GM21381 (cell line): ENCODE results near the gene FAM3C.
"Not testable (repeated sequence)": the region's sequence is repeated elsewhere in the genome, so short reads cannot be mapped to it uniquely, and the experiment has no call there.

Experiments
- ATAC-seq: cut with Tn5 transposase; IDR thresholded peaks from one replicate; pipeline ENCODE4 v1.9.1; 2021; ENCODE audit warnings: mild to moderate bottlenecking, moderate library complexity; ENCODE audit not compliant: unreplicated experiment

Gene FAM3C, protein sequence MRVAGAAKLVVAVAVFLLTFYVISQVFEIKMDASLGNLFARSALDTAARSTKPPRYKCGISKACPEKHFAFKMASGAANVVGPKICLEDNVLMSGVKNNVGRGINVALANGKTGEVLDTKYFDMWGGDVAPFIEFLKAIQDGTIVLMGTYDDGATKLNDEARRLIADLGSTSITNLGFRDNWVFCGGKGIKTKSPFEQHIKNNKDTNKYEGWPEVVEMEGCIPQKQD

DNA sequence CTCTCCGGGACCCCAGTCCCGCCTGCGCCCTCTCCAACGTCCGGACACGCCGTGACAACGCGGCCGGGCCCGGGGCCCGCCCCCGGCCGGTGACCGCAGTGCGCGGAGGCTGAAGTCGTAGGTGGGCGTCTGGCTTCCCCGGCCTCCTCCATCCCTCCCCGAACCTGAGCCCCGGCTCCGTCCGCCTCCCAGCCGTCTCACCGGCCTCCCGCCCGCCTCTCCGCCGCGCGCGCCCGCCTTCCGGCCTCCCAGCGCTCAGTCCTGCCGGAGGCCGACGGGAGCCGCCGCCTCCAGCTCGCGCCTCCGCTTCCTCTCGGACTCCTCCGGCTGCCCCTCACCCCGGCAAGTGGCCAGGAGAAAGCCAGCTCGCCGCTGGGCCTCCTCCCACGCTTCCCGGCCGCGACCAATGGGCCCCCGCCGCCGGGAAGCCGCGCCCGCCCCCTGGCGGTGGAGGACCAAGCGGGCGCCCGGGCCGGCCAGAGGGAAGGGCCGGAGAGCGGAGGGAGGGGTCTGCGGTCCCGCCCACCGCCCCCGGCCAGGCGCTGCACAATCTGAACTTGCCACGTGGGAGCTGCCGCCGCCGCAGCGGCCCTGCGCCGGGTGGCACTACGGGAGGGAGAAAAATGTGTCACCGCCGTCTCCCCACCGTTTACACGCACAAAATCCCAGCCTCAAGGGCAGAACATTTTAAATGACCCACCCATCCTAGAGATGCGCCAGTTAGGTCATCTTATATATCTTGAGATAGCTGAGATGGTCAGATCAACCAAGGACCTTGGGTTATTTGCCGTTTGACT is at the start of gene FAM3C:
Gene FAM3C, minus strand, starts transcription at position 348 of the 797 bp plus-strand sequence. CDS start 13,339 bp downstream, outside the sequence.
- ATAC-seq, result peak; percentile 73

DNA sequence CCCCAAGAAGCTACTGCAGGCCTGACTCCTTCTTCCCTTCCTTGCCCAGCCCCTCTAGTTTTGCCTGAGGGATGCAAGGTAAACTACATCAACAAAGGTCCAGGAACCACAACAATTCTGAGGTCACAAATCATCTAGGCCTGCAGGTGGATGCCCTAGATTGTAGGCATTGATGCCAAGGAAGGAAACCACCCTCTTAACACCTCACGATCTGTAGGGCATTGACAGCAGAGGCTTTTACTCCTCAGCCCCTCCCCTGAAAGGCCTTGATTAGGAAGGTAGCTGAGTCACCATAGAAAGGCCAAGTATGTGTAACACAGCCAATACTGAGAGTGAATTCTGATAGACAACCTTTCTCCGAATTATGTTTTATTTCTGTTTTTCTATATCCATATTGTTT is 46.7 kb upstream of the FAM3C start:
- ATAC-seq, result no peak

DNA sequence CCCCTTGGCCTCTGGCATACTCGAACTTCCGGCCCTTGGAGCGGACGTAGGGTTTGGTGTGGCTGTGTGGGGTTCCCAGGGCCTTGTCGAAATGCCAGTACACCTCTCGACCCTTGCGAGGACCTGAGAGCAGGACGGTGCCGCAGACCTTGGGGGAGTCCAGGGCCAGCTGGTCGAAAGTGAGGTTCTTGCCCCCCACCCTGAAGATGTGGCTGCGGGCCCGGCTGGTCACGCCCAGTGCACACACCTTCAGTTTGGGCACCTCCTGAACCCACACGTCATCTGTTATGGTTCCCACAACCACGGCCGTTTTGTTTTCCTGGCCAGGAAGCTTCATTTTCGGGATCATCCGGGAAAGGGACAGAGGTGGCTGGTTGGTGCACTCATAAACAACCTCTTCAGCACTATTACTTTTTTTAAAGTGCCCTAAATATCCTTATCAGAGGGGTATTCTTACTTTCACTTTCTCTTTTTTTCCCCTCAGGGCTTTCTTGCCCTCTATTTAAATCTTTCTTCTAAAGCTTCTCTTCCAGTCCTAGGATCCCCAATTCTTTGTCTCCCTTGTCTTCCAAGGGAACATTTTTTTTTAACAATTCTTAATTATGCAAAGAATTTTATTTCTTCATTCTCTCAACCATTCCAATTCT is 44.9 kb upstream of the FAM3C start:
- ATAC-seq, result no peak

DNA sequence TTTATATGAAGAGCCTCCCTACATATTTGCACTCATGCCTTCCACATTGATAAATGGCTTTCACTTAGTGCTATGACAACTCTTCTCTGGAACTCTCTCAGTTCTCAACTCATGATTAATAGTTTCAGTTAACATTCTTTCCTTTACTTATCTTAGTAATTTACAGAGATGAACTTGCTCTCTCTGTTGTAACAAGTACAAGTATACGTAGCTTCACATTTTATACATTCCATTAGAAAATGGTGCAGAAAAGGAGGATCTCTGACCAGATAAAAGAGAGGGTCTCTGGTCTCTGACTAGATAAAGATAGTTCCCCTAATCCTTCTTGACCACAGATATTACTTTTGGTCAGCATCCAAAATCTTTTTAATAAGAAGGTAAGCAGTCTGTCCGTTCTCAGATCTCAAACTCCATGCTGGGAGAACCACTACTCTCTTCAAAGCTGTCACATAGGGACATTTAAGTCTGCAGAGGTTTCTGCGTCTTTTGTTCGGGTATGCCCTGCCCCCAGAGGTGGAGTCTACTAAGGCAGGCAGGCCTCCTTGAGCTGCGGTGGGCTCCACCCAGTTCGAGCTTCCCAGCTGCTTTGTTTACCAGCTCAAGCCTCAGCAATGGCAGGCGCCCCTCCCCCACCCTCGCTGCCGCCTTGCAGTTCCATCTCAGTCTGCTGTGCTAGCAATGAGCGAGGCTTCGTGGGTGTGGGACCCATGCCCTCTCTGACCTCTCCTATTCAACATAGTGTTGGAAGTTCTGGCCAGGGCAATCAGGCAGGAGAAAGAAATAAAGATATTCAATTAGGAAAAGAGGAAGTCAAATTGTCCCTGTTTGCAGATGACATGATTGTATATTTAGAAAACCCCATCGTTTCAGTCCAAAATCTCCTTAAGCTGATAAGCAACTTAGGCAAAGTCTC is 42.2 kb upstream of the FAM3C start:
- ATAC-seq, result not testable (repeated sequence)

DNA sequence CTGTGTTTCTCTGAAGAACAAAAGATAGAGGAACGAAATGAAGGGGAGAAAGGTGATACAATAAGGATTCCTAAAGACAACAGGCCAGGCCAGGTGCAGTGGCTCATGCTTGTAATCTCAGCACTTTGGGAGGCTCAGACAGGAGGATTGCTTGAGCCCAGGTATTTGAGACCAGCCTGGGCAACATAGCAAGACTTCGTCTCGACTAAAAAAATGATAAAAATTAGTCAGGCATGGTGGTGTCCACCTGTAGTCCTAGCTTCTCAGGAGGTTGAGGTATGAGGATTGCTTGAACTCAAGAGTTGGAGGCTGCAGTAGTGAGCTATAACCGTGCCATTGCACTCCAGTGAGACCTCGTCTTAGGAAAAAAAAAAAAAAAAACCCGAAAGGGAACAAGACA is 41.4 kb upstream of the FAM3C start:
- no peak for ATAC-seq

DNA sequence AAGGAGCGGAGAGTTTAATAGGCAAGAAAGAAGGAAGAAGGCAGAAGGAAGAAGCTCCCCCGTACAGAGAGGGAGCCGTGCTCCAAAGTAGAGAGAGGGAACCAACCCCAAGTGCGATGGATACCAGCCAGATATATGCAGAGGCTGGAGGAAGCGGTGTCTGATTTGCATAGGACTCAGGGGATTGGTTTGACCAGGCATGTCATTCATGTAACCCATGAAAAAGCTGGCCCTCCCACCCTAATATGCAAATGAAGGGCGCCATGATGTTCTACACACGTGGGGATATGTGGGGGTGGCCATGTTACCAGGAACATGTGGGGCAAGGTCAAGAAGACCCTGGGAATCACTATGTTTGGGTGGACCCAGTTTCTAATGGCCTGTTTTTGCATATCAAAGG is 40.6 kb upstream of the FAM3C start:
- no peak for ATAC-seq

DNA sequence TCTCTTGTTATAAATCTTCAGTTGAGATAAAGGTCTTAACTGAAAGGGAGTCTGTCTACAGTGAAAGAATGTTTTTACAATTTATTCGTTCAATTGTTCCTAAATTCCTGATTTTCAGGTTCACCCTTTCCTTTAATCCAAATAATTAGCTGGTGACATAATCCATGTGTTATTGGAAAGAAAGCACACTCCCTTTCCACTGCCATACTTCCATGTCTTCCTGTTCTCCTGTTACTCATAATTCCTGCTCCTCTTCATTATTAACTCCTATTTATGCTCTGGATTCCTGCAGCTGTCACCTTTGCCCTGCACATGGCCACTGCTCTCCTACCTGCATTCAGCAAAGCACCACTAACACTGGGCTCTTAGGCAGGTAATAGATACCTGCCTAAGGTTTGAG is 40.0 kb upstream of the FAM3C start:
- ATAC-seq, result no peak

DNA sequence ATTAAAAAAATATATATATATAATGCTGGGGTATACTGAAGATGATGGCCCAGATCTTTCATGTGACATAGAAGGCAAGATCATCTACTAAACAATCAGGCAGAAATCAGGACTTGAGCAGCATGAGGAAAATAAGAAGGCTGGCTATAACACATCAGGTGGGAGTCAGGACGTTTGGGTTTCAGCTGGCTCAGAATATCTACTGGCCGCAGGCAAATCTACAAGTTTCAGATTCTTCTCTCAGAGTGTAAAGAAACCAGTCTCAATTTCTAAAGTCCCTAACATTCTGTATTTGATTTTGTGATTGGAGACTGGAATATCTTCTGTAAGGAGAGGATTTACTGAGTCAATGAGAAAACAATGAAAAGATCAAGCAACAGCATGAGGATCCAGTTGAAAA is 37.7 kb upstream of the FAM3C start:
- ATAC-seq, result peak; percentile 48

DNA sequence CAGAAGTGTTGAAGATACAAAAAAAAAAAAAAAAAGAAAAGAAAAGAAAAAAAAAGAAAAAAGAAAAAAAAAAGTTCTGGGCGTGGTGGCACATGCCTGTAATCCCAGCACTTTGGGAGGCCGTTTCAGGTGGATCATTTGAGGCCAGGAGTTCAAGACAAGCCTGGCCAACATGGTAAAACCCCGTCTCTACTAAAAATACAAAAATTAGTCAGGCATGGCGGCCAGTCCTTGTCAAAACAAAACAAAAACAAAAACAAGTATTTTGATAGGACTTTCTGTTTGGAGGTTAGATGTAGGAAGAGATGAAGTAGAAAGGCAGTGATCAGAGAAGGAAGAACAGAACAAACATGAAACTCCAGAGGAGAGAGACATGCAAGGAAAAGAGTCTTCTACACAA is 36.4 kb upstream of the FAM3C start:
- ATAC-seq, result peak; percentile 50

DNA sequence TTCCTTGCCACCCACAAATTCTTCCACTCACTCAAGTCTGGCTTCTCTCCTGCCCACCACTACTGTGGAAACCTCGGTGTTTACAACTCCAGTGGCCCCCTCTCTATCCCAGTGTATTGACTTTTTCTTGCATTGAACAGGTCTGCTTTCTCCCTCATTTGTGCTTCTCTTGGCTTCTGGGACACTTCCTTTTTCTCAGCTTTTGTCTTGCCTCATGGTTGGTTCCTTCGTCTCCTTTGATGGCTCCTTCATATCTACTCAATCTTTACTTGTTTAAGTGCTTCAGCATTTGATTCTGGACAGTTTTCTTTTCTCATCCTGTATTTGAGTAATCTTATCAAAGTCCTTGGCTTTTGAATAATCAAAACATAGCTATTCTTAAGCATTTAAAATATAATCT is 35.9 kb upstream of the FAM3C start:
- ATAC-seq, result no peak

DNA sequence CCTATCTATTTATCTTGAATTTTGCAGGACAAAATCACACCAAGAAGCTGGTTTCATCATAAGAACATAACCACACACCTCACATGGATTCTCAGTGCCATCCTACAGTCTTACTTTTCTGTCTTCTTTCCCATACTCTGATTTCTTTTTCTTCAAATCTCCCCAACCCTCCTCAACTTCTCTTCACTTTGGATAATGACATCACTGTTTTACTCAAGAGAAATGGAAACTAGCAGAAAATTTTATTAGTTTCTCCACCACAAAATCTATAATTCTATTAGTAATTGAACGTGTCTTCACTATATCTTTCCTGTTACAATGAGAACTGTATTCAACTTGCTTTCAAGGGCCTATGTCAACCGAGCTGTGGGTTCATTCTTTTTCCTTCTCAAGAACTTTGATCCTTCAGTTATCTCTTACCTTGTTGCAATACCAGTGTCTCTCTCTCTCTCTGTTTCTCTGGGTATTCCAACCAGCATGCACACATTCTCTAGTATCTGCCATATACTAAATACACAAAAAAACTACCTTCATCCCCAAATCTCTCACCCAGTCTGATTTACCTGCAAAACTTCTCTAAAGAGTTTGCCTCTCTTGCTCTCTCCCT is 35.4 kb upstream of the FAM3C start:
- no peak for ATAC-seq

DNA sequence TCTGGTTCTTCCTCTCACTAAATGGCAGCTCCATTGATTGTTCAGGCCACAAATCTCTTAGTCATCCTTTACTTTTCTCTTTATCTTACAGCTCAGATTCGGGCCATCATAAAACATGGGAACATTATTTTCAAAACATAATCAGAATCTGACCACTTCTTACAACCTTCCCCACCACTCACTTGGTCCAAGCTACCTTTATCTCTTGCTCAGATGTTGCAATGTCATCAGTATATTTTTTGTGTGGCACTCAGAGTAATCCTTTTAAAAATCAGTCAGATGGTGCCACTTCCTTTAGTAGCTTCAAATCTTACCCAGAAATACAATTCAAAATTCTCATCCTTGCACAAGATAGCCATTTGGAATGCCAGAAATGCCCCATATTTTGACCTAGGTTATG is 34.5 kb upstream of the FAM3C start:
- ATAC-seq, result no peak

DNA sequence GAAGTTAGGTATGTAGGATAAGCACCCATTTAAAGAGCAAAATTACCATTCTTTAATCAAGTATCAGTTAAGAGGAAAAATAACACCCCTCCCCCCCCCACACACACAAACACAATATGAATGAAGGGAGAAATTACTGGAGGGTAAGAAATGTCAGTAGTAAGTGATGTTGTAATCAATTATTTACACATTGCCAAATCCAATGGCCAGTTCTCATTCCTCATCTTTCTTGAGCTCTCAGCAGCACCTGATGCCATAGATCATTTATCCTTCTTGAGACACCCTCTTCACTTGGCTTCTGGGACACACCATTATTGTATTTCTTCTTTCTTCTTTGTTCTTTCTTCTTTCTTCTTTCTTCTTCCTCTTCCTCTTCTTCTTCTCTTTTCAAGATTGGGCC is 33.7 kb upstream of the FAM3C start:
- no peak for ATAC-seq

DNA sequence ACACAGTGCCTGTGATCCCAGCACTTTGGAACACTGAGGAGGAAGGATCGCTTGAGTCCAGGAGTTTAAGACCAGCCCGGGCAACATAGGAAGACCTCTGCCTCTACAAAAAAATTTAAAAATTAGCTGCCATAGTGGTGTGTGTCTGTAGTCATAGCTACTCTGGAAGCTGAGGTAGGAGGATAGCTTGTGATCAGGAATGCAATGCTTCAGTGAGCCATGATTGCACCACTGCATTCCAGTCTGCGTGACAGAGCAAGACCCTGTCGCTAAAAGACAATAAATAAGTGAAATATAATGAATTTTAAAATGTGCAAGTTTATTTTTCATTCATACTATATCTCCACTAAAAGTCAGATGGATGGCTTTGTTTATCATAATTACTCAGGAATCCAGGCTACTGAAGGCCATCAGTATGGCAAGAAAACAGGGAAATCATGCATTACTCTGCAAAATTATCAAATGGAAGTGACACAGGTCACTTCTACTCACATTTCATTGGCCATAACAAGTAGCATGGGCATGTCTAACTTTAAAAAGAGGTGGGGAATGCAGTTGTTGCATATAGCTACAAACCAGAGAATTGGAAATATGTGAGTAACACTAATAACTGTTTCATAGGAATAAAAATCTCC is 32.9 kb upstream of the FAM3C start:
- no peak for ATAC-seq

DNA sequence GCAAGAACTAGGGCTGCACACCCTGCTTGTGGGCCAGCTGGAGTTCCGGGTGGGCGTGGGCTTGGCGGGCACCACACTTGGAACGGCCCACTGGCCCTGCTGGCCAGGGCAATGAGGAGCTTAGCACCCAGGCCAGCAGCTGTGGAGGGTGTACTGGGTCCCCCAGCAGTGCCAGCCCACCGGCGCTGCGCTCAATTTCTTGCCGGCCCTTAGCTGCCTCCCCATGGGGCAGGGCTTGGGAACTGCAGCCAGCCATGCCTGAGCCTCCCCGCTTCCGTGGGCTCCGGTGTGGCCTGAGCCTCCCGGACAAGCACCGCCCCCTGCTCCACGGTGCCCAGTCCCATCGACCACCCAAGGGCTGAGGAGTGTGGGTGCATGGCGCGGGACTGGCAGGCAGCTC is 25.6 kb upstream of the FAM3C start:
- ATAC-seq, result not testable (repeated sequence)

DNA sequence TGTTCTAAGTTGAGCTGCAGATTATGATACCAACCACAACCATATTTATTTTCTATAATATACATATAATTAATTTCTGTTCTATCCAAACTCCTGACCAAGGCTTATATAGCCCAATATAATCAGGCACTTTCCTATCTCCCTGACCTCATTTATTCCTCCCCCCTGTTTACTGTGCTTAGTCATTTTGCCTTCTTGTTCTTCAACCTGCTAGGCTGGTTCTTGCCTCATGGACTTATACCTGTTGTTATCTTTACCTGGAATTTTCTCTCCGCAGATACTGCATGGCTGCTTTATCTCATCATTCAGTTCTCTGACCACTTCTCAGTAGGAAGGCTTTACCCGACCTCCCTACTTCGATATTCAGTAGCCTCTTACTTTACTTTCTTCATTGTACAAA is 24.9 kb upstream of the FAM3C start:
- ATAC-seq, result no peak

DNA sequence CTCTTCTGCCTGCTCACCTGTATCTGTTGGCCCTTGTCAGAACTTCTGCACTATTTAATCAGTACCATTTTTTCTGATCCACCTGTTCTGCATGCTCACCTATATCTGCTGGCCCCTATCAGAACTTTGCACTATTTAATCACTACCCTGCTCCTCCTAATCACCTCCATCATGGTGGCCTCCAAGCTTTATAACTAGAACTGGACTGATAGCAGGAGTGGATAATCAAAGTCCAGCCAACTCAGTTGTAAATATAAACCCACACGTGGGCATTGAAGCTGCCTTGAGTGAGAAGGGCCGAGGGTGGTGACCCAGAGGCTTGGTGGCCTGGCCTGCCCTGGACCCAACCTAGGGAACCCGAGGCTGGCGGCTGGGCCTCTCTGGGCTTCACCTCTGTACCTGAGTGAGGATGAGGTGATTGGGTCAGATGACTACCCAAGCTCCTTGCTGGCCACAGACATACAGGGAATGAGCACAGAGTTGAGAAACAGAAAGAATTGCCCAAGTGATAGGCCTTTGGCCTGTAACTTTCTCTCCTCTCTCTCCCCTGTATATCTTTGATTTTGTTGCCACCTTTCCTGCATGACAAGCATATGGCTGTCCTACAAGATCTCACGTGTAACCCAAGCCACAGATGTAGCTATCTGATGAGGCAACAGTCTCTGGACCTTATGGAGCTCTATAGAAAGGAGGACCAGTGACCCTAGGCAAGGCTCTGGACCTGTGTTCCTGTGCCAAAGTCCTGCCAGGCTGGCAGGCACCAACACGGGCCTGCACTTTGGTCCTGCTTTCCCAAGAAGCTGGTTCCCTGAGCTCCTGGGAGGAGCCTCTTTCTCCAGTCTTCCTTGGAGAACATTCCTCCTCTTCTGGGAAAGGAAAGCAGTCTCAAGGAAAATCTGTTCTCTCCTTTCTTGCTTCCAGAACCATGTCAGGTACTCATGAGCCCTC is 23.4 kb upstream of the FAM3C start:
- ATAC-seq, result no peak

DNA sequence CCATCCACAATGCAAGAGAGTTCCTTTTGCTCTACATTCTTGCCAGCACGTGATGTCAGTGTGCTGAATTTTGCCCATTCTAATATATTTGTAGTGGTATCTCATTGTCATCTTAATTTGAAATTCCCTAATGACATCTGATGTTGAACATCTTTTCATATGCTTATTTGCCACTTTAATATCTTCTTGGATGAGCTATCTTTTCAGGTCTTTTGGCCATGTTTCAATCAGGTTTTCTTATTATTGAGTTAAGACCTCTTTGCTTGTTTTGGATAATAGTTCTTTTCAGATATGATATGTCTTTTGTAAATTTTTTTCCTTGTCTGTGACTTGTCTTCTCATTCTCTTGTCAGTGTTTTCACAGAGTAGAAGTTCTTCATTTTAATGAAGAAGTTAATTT is 20.4 kb upstream of the FAM3C start:
- ATAC-seq, result no peak

DNA sequence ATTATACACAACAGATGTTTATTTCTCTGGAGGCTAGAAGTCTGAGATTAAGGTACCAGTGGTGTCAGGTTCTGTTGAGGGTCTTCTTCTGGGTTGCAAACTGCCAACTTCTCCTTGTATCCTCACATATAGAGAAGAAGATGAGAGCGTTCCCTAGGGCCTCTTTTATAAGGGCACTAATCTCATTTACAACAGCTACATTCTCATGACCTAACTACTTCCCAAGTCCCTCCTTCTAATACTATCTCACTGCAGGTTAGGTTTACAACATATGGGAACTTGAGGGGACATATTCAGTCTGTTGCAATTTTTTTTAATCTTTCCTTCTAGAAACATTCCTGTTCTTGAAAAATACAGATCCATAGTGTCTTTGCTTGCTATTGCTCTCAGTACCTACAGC is 18.3 kb upstream of the FAM3C start:
- ATAC-seq, result no peak
